Activated naive CD4-positive, alpha-beta T cell treated with anti-CD3 and anti-CD28 coated beads, Interleukin-2, amount 50 U/mL, for 72 hours (primary cell): ENCODE data around the gene HLA-DMA. TPM values are rescaled to one million over a fixed set of nuclear protein-coding genes. Genes with fewer than 3 reads are reported as not detected.

Experiments used
- ATAC-seq, 2 donors: fragments of 150-1000 bp; cut with Tn5 transposase; 2 replicates each; pipeline ENCODE4 v1.10.0; 2021; ENCODE audit warnings: mild to moderate bottlenecking in 2 of 2, moderate library complexity in 2 of 2
- DNase-seq, 2 donors: peaks; one replicate each; pipeline ENCODE4 v3.0.0; 2021 to 2022; ENCODE audit warnings: low spot score in 2 of 2
- H3K27ac Mint-ChIP-seq, 2 donors: one replicate each; pipeline ENCODE4 v1.8.0; 2022; ENCODE audit warnings: mild to moderate bottlenecking in 2 of 2, mixed read lengths in 2 of 2
- H3K36me3 Mint-ChIP-seq, 2 donors: one replicate each; pipeline ENCODE4 v1.8.0; 2022; ENCODE audit warnings: mixed read lengths in 2 of 2
- H3K9me3 Mint-ChIP-seq, 2 donors: one replicate each; pipeline ENCODE4 v1.8.0; 2022; ENCODE audit warnings: mixed read lengths in 2 of 2
- total RNA-seq, 2 donors: library from RNA; stranded (reverse); gene quantifications; one replicate each; pipeline ENCODE4 v1.2.3, GENCODE V29; 2022

HLA-DMA gene
- total RNA-seq, 2 donors from 2014 or later: 23.0 to 33.5 TPM

- no peak for DNase-seq
- no peaks in the 10 kb centered on the region for H3K9me3 Mint-ChIP-seq
- H3K27ac Mint-ChIP-seq: no peak overlapping the region
- no peaks in the 10 kb centered on the region for H3K36me3 Mint-ChIP-seq
- no peak for ATAC-seq
Observed at GRCh38 chr6:32912951-32913350, 39.9 kb downstream of the HLA-DMA start.

DNA sequence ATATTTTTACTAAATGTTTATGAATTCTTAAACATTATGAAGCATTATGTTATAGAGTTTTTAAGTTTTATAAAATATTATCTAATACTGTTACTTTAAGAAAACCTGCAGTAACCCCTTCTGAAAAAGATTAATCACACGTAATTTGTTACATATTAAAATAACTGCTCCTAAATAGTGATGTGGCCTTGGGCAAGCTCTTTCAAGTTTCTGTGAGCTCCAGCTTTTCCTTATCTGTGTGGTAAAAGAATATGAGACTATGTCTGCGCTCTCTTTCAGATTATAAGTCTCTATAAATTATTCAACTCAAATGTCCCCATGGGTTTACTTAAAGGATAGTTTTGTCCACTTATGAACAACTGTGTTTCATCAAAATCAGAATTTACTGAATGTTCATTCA is 44.0 kb downstream of the HLA-DMA start:
- no peak for ATAC-seq
- Mint-ChIP-seq H3K9me3 (no peaks in the 10 kb centered on the region), H3K27ac (no peak overlapping the region), H3K36me3 (no peaks in the 10 kb centered on the region)
- DNase-seq: no peak

DNA sequence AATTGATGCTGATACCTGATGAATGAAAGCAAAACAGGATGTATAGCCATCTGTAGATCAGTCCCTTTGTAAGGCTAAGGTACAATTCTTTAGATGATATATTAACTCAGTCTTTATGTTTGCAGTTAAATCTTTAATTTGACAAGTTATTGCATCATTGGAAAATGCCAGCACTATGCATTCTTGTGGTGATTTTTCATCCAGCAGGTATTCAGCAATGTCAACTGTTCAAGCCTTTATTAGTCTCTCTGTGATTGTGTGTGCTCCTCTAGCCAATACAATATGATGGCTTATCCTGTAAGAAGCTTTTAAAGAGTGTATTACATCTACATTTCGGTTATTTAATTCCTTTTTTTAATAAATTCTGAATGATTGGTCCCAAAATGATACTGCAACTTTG is 46.4 kb downstream of the HLA-DMA start:
- no peak for DNase-seq
- Mint-ChIP-seq H3K9me3 (no peaks in the 10 kb centered on the region), H3K36me3 (no peaks in the 10 kb centered on the region), H3K27ac (no peak overlapping the region)
- ATAC-seq: no peak

GRCh38 chr6:32905078-32905477 is 47.8 kb downstream of the HLA-DMA start:
- no peak overlapping the region for H3K27ac Mint-ChIP-seq
- no peaks in the 10 kb centered on the region for H3K36me3 Mint-ChIP-seq
- DNase-seq: no peak

DNA sequence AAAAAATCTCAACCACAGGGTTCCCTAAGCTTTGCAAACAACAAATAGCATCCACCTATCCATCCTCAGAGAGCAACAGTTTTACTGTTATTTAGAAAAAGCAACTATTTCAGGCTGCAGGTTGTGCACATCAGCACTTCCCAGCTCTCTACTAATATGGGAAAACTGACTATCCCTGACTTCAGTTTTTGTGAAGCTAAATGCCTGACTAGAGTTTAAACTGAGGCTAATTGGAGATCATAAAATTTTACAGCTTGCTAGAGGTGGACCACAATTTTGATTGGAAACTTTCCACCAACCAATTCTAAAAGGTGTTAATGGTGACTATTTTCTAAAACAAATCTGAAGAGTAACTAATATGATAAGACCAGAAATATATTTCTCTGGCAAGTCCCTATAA is 48.9 kb downstream of the HLA-DMA start:
- DNase-seq: no peak
- no peak for ATAC-seq
- Mint-ChIP-seq H3K27ac (no peak overlapping the region), H3K9me3 (no peaks in the 10 kb centered on the region), H3K36me3 (no peaks in the 10 kb centered on the region)

More at GRCh38 chr6:32905078-32905477, 47.8 kb downstream of the HLA-DMA start:
- ATAC-seq: no peak
- H3K9me3 Mint-ChIP-seq: no peaks in the 10 kb centered on the region

Other genes starting within 250 kb of the HLA-DMA start
- gene HLA-DQA2, start 211.7 kb downstream of the HLA-DMA start, total RNA-seq: not detected
- gene HLA-DQB2, start 189.6 kb downstream of the HLA-DMA start, total RNA-seq: under 1 TPM in 1 of 2 donors, not detected in 1; 0.54 TPM
- gene HLA-DOB, start 136.1 kb downstream of the HLA-DMA start, total RNA-seq: 1 to 10 TPM; 3.8 to 4.0 TPM
- 100 to 1,000 TPM; 118 to 128 TPM for gene TAP2, start 114.4 kb downstream of the HLA-DMA start, total RNA-seq
- gene PSMB8, start 109.0 kb downstream of the HLA-DMA start, total RNA-seq: 100 to 1,000 TPM; 334 to 353 TPM
- gene TAP1, start 99.4 kb downstream of the HLA-DMA start, total RNA-seq: 100 to 1,000 TPM; 234 to 319 TPM
- gene PSMB9, start 98.9 kb downstream of the HLA-DMA start, total RNA-seq: 100 to 1,000 TPM; 202 to 262 TPM
- 1 to 10 TPM; 2.8 to 4.5 TPM for gene HLA-DMB, start 12.1 kb downstream of the HLA-DMA start, total RNA-seq
- 100 to 1,000 TPM; 216 to 254 TPM for gene BRD2, start 15.5 kb upstream of the HLA-DMA start, total RNA-seq
- 1 to 10 TPM; 1.8 to 3.2 TPM for gene HLA-DOA, start 56.5 kb upstream of the HLA-DMA start, total RNA-seq
- 10 to 100 TPM; 24.4 to 45.8 TPM for gene HLA-DPA1, start 120.6 kb upstream of the HLA-DMA start, total RNA-seq
- gene HLA-DPB1, start 122.9 kb upstream of the HLA-DMA start, total RNA-seq: 10 to 100 TPM; 10.6 to 39.0 TPM
- gene COL11A2, start 239.4 kb upstream of the HLA-DMA start, total RNA-seq: 1 to 10 TPM; 1.8 to 4.6 TPM
- gene RXRB, start 247.6 kb upstream of the HLA-DMA start, total RNA-seq: 10 to 100 TPM; 46.6 to 89.0 TPM
- gene SLC39A7, start 247.8 kb upstream of the HLA-DMA start, total RNA-seq: 10 to 100 TPM; 45.8 to 78.2 TPM